ENCODE data around the gene HLA-DQB1.
A peak's percentile ranks its signal among the peaks of the same experiment; 100 is the strongest.

The HLA-DQB1 gene

GRCh38 chr6:32623693-32624092 is 42.8 kb downstream of the HLA-DQB1 start:
- no peak for DNase-seq

GRCh38 chr6:32622545-32623401 is 43.7 kb downstream of the HLA-DQB1 start:
- no peak for DNase-seq

- DNase-seq, result no peak
Measured at GRCh38 chr6:32621372-32621771, 45.1 kb downstream of the HLA-DQB1 start.

GRCh38 chr6:32617751-32618150 is 48.7 kb downstream of the HLA-DQB1 start:
- DNase-seq, result no peak

- no peak for DNase-seq
Measured at GRCh38 chr6:32615885-32616532, 50.4 kb downstream of the HLA-DQB1 start.

- no peak for DNase-seq
Measured at GRCh38 chr6:32614366-32615081, 51.9 kb downstream of the HLA-DQB1 start.

- DNase-seq, result no peak
Measured at GRCh38 chr6:32613475-32613874, 53.0 kb downstream of the HLA-DQB1 start.

GRCh38 chr6:32610682-32611296 is 55.7 kb downstream of the HLA-DQB1 start:
- no peak for DNase-seq

GRCh38 chr6:32609731-32610640 is 56.5 kb downstream of the HLA-DQB1 start:
- DNase-seq, result peak; percentile 5

Data from NCI-H2029 treated with DMSO at 0.1 percent for 48 hours (cell line).